Endothelial cell of umbilical vein (primary cell): Measurements from ENCODE around the gene DMRTB1. TPM values are rescaled to one million over a fixed set of nuclear protein-coding genes. Genes with fewer than 3 reads are reported as not detected.

Experiments used
- BruUV-seq: library from RNA; stranded (reverse); fragments of 400-500 nt; replicated peaks from 2 replicates; lab custom pipeline; 2021; lab: Mats Ljungman, UMichigan
- CTCF ChIA-PET: fragments of 300-600, 350-600 bp; sonication (Branson Sonifier 250); formaldehyde crosslinking; loops from one replicate; lab custom pipeline; 2021; ENCODE audit warnings: antibody characterized with exemption, inconsistent platforms; lab: Charles Lee
- POLR2A ChIA-PET: fragments of 300-600, 350-600 bp; sonication (Branson Sonifier 250); formaldehyde crosslinking; loops from one replicate; lab custom pipeline; 2021; ENCODE audit warnings: antibody characterized with exemption, inconsistent platforms; lab: Charles Lee
- DNase-seq: peaks from one replicate; pipeline ENCODE4 v3.0.0-alpha.2; 2011; ENCODE audit warnings: low read depth, low spot score
- FAIRE-seq: peaks from 2 replicates; lab custom pipeline; 2011; peaks lifted over from hg19 to GRCh38; lab: Jason Lieb, UNC
- H2AFZ ChIP-seq: 2 replicates; pipeline ENCODE4 v1.6.0; 2012; ENCODE audit warnings: low read depth, low read length, control low read depth, inconsistent platforms
- H3K27ac ChIP-seq: 2 replicates; pipeline ENCODE4 v1.5.1; 2011; ENCODE audit warnings: low read depth, mild to moderate bottlenecking, control low read depth, low read length, moderate library complexity; ENCODE audit not compliant: insufficient read depth
- H3K27me3 ChIP-seq, 2 experiments: 2 replicates each; pipeline versions ENCODE4 v1.6.0 to v1.6.1; 2011; ENCODE audit warnings: low read length in 2 of 2, mixed read lengths in 1 of 2; ENCODE audit not compliant: control insufficient read depth in 2 of 2, insufficient read depth in 2 of 2
- H3K36me3 ChIP-seq, 2 experiments: 2 replicates in 1 of 2; 3 replicates in 1 of 2; pipeline ENCODE4 v1.5.1; 2011; ENCODE audit warnings: low read length in 2 of 2, mild to moderate bottlenecking in 1 of 2, moderate library complexity in 1 of 2; ENCODE audit not compliant: control insufficient read depth in 2 of 2, insufficient read depth in 2 of 2; ENCODE audit errors: extremely low read depth in 1 of 2
- H3K4me1 ChIP-seq: 3 replicates; pipeline ENCODE4 v1.5.1; 2011; ENCODE audit warnings: mild to moderate bottlenecking, low read length; ENCODE audit not compliant: control insufficient read depth, insufficient read depth; ENCODE audit errors: extremely low read depth
- H3K4me2 ChIP-seq: 2 replicates; pipeline ENCODE4 v1.6.1; 2011; ENCODE audit warnings: low read length, control low read depth, mixed read lengths; ENCODE audit not compliant: insufficient read depth
- H3K4me3 ChIP-seq, 3 experiments: fragments of 200-600 bp in 1 of 3; sonication (generic), shearing (Covaris generic) in 1 of 3; replicated peaks in 1 of 3; 2 replicates each; pipeline ENCODE4 v1.5.1; 2011 to 2016; ENCODE audit warnings: control low read depth in 3 of 3, low read length in 3 of 3, mild to moderate bottlenecking in 2 of 3, inconsistent platforms in 1 of 3, low read depth in 1 of 3, moderate library complexity in 1 of 3; ENCODE audit not compliant: insufficient read depth in 1 of 3
- H3K79me2 ChIP-seq: 2 replicates; pipeline ENCODE4 v1.6.0; 2012; ENCODE audit warnings: low read length, inconsistent platforms; ENCODE audit not compliant: control insufficient read depth, insufficient read depth
- H3K9ac ChIP-seq: replicated peaks from 2 replicates; pipeline ENCODE3; 2011; ENCODE audit warnings: low read length, control low read depth; ENCODE audit not compliant: insufficient read depth; ENCODE audit errors: extremely low read depth
- H3K9me1 ChIP-seq: replicated peaks from 3 replicates; pipeline ENCODE4 v1.6.0; 2011; ENCODE audit warnings: mild to moderate bottlenecking, low read length; ENCODE audit not compliant: control insufficient read depth, insufficient read depth; ENCODE audit errors: extremely low read depth
- H3K9me3 ChIP-seq: replicated peaks from 2 replicates; pipeline ENCODE4 v1.5.1; 2012; ENCODE audit warnings: low read length, inconsistent platforms; ENCODE audit not compliant: control insufficient read depth, insufficient read depth
- H4K20me1 ChIP-seq: replicated peaks from 2 replicates; pipeline ENCODE3; 2011; ENCODE audit warnings: mild to moderate bottlenecking, low read length; ENCODE audit not compliant: control insufficient read depth, insufficient read depth; ENCODE audit errors: extremely low read depth
- EZH2 ChIP-seq: IDR thresholded peaks from 2 replicates; pipeline ENCODE4 v1.6.1; 2012; ENCODE audit warnings: borderline replicate concordance, low read depth, mild to moderate bottlenecking, moderate library complexity, low read length, inconsistent platforms; ENCODE audit not compliant: severe bottlenecking
- FOS ChIP-seq: IDR thresholded peaks from 2 replicates; pipeline ENCODE4 v1.6.1; 2011; ENCODE audit warnings: mild to moderate bottlenecking, low read length, moderate library complexity, borderline replicate concordance; ENCODE audit not compliant: insufficient read depth
- GATA2 ChIP-seq: IDR thresholded peaks from 2 replicates; pipeline ENCODE4 v1.7.0; 2011; ENCODE audit warnings: low read depth, mild to moderate bottlenecking, moderate library complexity, mixed read lengths, low read length; ENCODE audit not compliant: insufficient read length, insufficient read depth
- JUN ChIP-seq: IDR thresholded peaks from 2 replicates; pipeline ENCODE4 v1.6.1; 2011; ENCODE audit warnings: borderline replicate concordance, low read depth; ENCODE audit not compliant: insufficient read length, insufficient read depth
- MAX ChIP-seq: IDR thresholded peaks from 2 replicates; pipeline ENCODE4 v1.6.1; 2011; ENCODE audit not compliant: insufficient read depth, insufficient read length
- MYC ChIP-seq: IDR thresholded peaks from one replicate; pipeline ENCODE4 v1.6.1; 2011; ENCODE audit warnings: mild to moderate bottlenecking, low read depth, low read length
- POLR2A ChIP-seq: IDR thresholded peaks from 2 replicates; pipeline ENCODE4 v1.6.1; 2012; ENCODE audit warnings: low read depth, mild to moderate bottlenecking, control low read depth, low read length
- POLR2AphosphoS5 ChIP-seq: IDR thresholded peaks from 2 replicates; pipeline ENCODE4 v1.6.1; 2012; ENCODE audit warnings: low read depth, mild to moderate bottlenecking, control low read depth, low read length, moderate library complexity; ENCODE audit not compliant: insufficient read depth
- dilution Hi-C: fragments of 300-500 bp; cut with MboI; formaldehyde crosslinking; loops from one replicate; pipeline ENCODE4 v1.15.0; 2019; ENCODE audit warnings: low sequenced_read_pairs; ENCODE audit not compliant: extremely low pct_ligation_motif_present
- intact Hi-C: fragments of 100-400 bp; cut with micrococcal nuclease; formaldehyde crosslinking; loops from one replicate; pipeline ENCODE4 v1.10.0; 2022
- polyA plus RNA-seq, 4 experiments: library from polyadenylated mRNA; depleted of rRNA in 3 of 4; stranded (reverse) in 3 of 4; unstranded in 1 of 4; fragments of >200 nt; gene quantifications; 2 replicates each; pipeline versions ENCODE4 v1.2.1 to v1.2.3, GENCODE V29; 2011 to 2012; ENCODE audit warnings: missing spikeins in 1 of 4
- total RNA-seq: library from RNA; stranded (reverse); gene quantifications from 2 replicates; pipeline ENCODE4 v1.2.3, GENCODE V29; 2021
- TF ChIP-seq, protein P1 (sequence below), 2 donors: IDR thresholded peaks; 1 replicate in 1 of 2; 2 replicates in 1 of 2; pipeline ENCODE4 v1.5.1; 2011; ENCODE audit warnings: low read length in 2 of 2, mild to moderate bottlenecking in 2 of 2, moderate library complexity in 2 of 2, control low read depth in 1 of 2, inconsistent platforms in 1 of 2, low read depth in 1 of 2; ENCODE audit not compliant: insufficient read depth in 1 of 2; ENCODE audit errors: extremely low read depth in 1 of 2

DMRTB1 gene
- total and polyA plus RNA-seq, 2 donors (not counting 3 experiments of a cell fraction or from before 2014, with no cell fraction given): not detected

GRCh38 chr1:53430779-53431178, 28.4 kb upstream of the DMRTB1 start:
- no peak overlapping the region for H3K4me2 ChIP-seq
- H3K79me2 ChIP-seq: no peaks in the 10 kb centered on the region
- ChIA-PET CTCF (interaction anchor here (1.1 kb wide), 1 partner anchor 42 kb away, joined by 3 read pairs; no protein-coding TSS in a partner anchor), POLR2A (no interaction called here)
- DNase-seq: no peak
- no peak overlapping the region for H3K27ac ChIP-seq
- no peak for TF ChIP-seq JUN
- no peak for TF ChIP-seq POLR2AphosphoS5
- H3K4me3 ChIP-seq: no peak overlapping the region
- H3K27me3 ChIP-seq: peaks cover 5 to 15% of the 10 kb centered on the region in 2 experiments
- H2AFZ ChIP-seq: no peak overlapping the region
- H3K36me3 ChIP-seq: no peaks in the 10 kb centered on the region
- H3K9me1 ChIP-seq: no peaks in the 10 kb centered on the region
- no peak for FAIRE-seq
- no peak overlapping the region for H3K9ac ChIP-seq
- H3K9me3 ChIP-seq: no peaks in the 10 kb centered on the region
- BruUV-seq: no TSS peak
- intact Hi-C loops: no loop called here
- H4K20me1 ChIP-seq: no peaks in the 10 kb centered on the region
- H3K4me1 ChIP-seq: no peaks in the 10 kb centered on the region
- dilution Hi-C loops: no loop called here

GRCh38 chr1:53431244-53431643, 28.0 kb upstream of the DMRTB1 start:
- Histone ChIP-seq H3K9me1 (no peaks in the 10 kb centered on the region), H3K4me2 (no peak overlapping the region), H3K4me1 (no peaks in the 10 kb centered on the region), H2AFZ (no peak overlapping the region), H3K79me2 (no peaks in the 10 kb centered on the region), H3K27me3 (peaks cover 5 to 18% of the 10 kb centered on the region in 2 experiments), H3K36me3 (no peaks in the 10 kb centered on the region), H3K9ac (no peak overlapping the region), H3K9me3 (no peaks in the 10 kb centered on the region), H3K27ac (no peak overlapping the region), H3K4me3 (no peak overlapping the region), H4K20me1 (no peaks in the 10 kb centered on the region)
- ChIA-PET POLR2A (no interaction called here), CTCF (interaction anchor here (1.0 kb wide), 1 partner anchor 13 kb away, joined by 4 read pairs; no protein-coding TSS in a partner anchor)
- FAIRE-seq (no peak), DNase-seq (no peak)
- no TSS peak for BruUV-seq
- dilution Hi-C loops (no loop called here), intact Hi-C loops (no loop called here)
- TF ChIP-seq EZH2: no peak
- no peak for TF ChIP-seq GATA2
- TF ChIP-seq MYC: no peak
- TF ChIP-seq, protein P1, sequence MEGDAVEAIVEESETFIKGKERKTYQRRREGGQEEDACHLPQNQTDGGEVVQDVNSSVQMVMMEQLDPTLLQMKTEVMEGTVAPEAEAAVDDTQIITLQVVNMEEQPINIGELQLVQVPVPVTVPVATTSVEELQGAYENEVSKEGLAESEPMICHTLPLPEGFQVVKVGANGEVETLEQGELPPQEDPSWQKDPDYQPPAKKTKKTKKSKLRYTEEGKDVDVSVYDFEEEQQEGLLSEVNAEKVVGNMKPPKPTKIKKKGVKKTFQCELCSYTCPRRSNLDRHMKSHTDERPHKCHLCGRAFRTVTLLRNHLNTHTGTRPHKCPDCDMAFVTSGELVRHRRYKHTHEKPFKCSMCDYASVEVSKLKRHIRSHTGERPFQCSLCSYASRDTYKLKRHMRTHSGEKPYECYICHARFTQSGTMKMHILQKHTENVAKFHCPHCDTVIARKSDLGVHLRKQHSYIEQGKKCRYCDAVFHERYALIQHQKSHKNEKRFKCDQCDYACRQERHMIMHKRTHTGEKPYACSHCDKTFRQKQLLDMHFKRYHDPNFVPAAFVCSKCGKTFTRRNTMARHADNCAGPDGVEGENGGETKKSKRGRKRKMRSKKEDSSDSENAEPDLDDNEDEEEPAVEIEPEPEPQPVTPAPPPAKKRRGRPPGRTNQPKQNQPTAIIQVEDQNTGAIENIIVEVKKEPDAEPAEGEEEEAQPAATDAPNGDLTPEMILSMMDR (IDR thresholded peaks at IDR 0.05; ENCODE audit: extremely low read depth in 1 of 2, insufficient read depth in 1 of 2, low read depth in 1 of 2, low read length in 2 of 2): no peak
- no peak for TF ChIP-seq JUN
- TF ChIP-seq MAX: no peak
- TF ChIP-seq POLR2A: no peak
- TF ChIP-seq FOS: no peak
- no peak for TF ChIP-seq POLR2AphosphoS5
